Esophagus muscularis mucosa (tissue), 4 donors: ENCODE results near the gene LMOD1.

Experiments used
- EP300 ChIP-seq: sonication (generic); formaldehyde crosslinking; IDR thresholded peaks from one replicate; pipeline ENCODE4 v1.6.1; 2017; ENCODE audit warnings: antibody characterized with exemption
- POLR2A ChIP-seq: fragments of 450-650 bp; IDR thresholded peaks from one replicate; pipeline ENCODE4 v1.6.1; 2017; ENCODE audit warnings: antibody characterized with exemption, moderate library complexity, mild to moderate bottlenecking, low read depth
- POLR2AphosphoS5 ChIP-seq, 2 donors: sonication (generic); formaldehyde crosslinking; IDR thresholded peaks; one replicate each; pipeline ENCODE4 v1.6.1; 2017; ENCODE audit warnings: antibody characterized with exemption in 2 of 2
- TF ChIP-seq, protein P1 (sequence below), 3 experiments: fragments of 200-600 bp in 2 of 3; fragments of 450-650 bp in 1 of 3; sonication (generic) in 2 of 3; IDR thresholded peaks; one replicate each; pipeline ENCODE4 v1.5.1; 2017 to 2019; ENCODE audit warnings: antibody characterized with exemption in 3 of 3, mild to moderate bottlenecking in 2 of 3, moderate library complexity in 1 of 3

GRCh38 chr1:201916649-201917249, 29.6 kb downstream of the LMOD1 start:
- TF ChIP-seq, protein P1, sequence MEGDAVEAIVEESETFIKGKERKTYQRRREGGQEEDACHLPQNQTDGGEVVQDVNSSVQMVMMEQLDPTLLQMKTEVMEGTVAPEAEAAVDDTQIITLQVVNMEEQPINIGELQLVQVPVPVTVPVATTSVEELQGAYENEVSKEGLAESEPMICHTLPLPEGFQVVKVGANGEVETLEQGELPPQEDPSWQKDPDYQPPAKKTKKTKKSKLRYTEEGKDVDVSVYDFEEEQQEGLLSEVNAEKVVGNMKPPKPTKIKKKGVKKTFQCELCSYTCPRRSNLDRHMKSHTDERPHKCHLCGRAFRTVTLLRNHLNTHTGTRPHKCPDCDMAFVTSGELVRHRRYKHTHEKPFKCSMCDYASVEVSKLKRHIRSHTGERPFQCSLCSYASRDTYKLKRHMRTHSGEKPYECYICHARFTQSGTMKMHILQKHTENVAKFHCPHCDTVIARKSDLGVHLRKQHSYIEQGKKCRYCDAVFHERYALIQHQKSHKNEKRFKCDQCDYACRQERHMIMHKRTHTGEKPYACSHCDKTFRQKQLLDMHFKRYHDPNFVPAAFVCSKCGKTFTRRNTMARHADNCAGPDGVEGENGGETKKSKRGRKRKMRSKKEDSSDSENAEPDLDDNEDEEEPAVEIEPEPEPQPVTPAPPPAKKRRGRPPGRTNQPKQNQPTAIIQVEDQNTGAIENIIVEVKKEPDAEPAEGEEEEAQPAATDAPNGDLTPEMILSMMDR (IDR thresholded peaks at IDR 0.05): no peak
- peak; percentile 77 to 84 for TF ChIP-seq POLR2AphosphoS5 (IDR thresholded peaks at IDR 0.05)
- peak; percentile 59 for TF ChIP-seq EP300
- no peak for TF ChIP-seq POLR2A
